HepG2 (cell line): ENCODE results near the gene PSKH1. TPM values are rescaled to one million over a fixed set of nuclear protein-coding genes. Genes with fewer than 3 reads are reported as not detected.
A peak's percentile ranks its signal among the peaks of the same experiment; 100 is the strongest.

Experiments used
- ATAC-seq: fragments of 200-7000 bp; cut with Tn5 transposase; 3 replicates; pipeline ENCODE4 v1.9.1; 2020; ENCODE audit warnings: mild to moderate bottlenecking, moderate library complexity
- BruUV-seq: library from RNA; stranded (reverse); fragments of 400-500 nt; replicated peaks from 2 replicates; lab custom pipeline; 2021; lab: Mats Ljungman, UMichigan
- CTCF ChIA-PET: fragments of 300-600 bp; formaldehyde crosslinking; extraction: SDS; loops from one replicate; lab custom pipeline; 2021; ENCODE audit warnings: low total read pairs, inconsistent platforms, low intra/inter-chr PET ratio; lab: Yijun Ruan, JAX
- POLR2A ChIA-PET: fragments of 350-600 bp; sonication (Branson Sonifier 250); formaldehyde crosslinking; loops from one replicate; lab custom pipeline; 2020; ENCODE audit warnings: antibody characterized with exemption, inconsistent platforms; lab: Yijun Ruan, JAX
- DNase-seq: peaks from one replicate; pipeline ENCODE4 v3.0.0-alpha.2; 2015; ENCODE audit warnings: low spot score
- FAIRE-seq: peaks from 3 replicates; lab custom pipeline; 2011; peaks lifted over from hg19 to GRCh38; lab: Jason Lieb, UNC
- H2AFZ ChIP-seq: one replicate; pipeline ENCODE4 v1.6.1; 2011; ENCODE audit warnings: low read length, inconsistent platforms
- H3K27ac ChIP-seq: fragments of 300-600 bp; 3 replicates; pipeline ENCODE4 v1.8.0; 2011; ENCODE audit warnings: mixed run types, mild to moderate bottlenecking, mixed read lengths, low read length, inconsistent platforms; ENCODE audit not compliant: insufficient read depth; ENCODE audit errors: extremely low read length
- H3K27me3 ChIP-seq, 2 experiments: fragments of 200-600 bp in 1 of 2; 2 replicates in 1 of 2; 3 replicates in 1 of 2; pipeline versions ENCODE4 v1.6.0 to v1.8.0; 2011; ENCODE audit warnings: low read length in 2 of 2, mild to moderate bottlenecking in 2 of 2, moderate library complexity in 2 of 2, inconsistent platforms in 1 of 2; ENCODE audit not compliant: insufficient read depth in 2 of 2, control insufficient read depth in 1 of 2
- H3K36me3 ChIP-seq, 2 experiments: fragments of 200-600 bp in 1 of 2; replicated peaks in 1 of 2; 2 replicates in 1 of 2; 3 replicates in 1 of 2; pipeline versions ENCODE4 v1.5.1 to v1.8.0; 2011; ENCODE audit warnings: low read length in 2 of 2, inconsistent platforms in 1 of 2; ENCODE audit not compliant: insufficient read depth in 2 of 2, control insufficient read depth in 1 of 2
- H3K4me1 ChIP-seq: 2 replicates; pipeline ENCODE4 v1.5.1; 2012; ENCODE audit warnings: low read length, inconsistent platforms; ENCODE audit not compliant: insufficient read depth
- H3K4me2 ChIP-seq: 2 replicates; pipeline ENCODE4 v1.6.0; 2011; ENCODE audit warnings: low read depth, low read length, inconsistent platforms
- H3K4me3 ChIP-seq, 3 experiments: fragments of 200-600 bp in 1 of 3; sonication (generic), shearing (Covaris generic) in 1 of 3; replicated peaks in 1 of 3; 2 replicates each; pipeline ENCODE4 v1.5.1; 2011 to 2016; ENCODE audit warnings: low read length in 3 of 3, inconsistent platforms in 2 of 3, low read depth in 2 of 3, mild to moderate bottlenecking in 2 of 3, control low read depth in 1 of 3, mixed read lengths in 1 of 3; ENCODE audit not compliant: insufficient read depth in 1 of 3
- H3K79me2 ChIP-seq: one replicate; pipeline ENCODE4 v1.6.1; 2011; ENCODE audit warnings: low read length, inconsistent platforms; ENCODE audit not compliant: insufficient read depth
- H3K9ac ChIP-seq: 2 replicates; pipeline ENCODE4 v1.6.0; 2011; ENCODE audit warnings: mild to moderate bottlenecking, low read depth, low read length, inconsistent platforms; ENCODE audit not compliant: insufficient read depth
- H3K9me3 ChIP-seq: 2 replicates; pipeline ENCODE4 v1.5.1; 2012; ENCODE audit warnings: mild to moderate bottlenecking, low read length
- H4K20me1 ChIP-seq: 2 replicates; pipeline ENCODE4 v1.6.0; 2011; ENCODE audit warnings: inconsistent platforms, mild to moderate bottlenecking, low read length, moderate library complexity; ENCODE audit not compliant: insufficient read depth
- CHD2 ChIP-seq: IDR thresholded peaks from 2 replicates; pipeline ENCODE4 v1.6.1; 2011; ENCODE audit warnings: low read depth, low read length, improper control_type of control experiment
- FOXK2 ChIP-seq: fragments of 450-650 bp; IDR thresholded peaks from 2 replicates; pipeline ENCODE4 v1.6.1; 2016
- HMGA1 ChIP-seq: sonication (generic); formaldehyde crosslinking; conservative IDR thresholded peaks from 2 replicates; pipeline ENCODE4 v1.4.0; 2020; ENCODE audit warnings: missing genetic modification reagents
- KAT7 ChIP-seq: IDR thresholded peaks from 2 replicates; pipeline ENCODE4 v1.6.1; 2018; ENCODE audit warnings: borderline replicate concordance, missing compliant biosample characterization
- MBD4 ChIP-seq: IDR thresholded peaks from 2 replicates; pipeline ENCODE4 v1.6.1; 2012; ENCODE audit warnings: low read length, inconsistent platforms, borderline replicate concordance
- SALL2 ChIP-seq: sonication (generic); formaldehyde crosslinking; IDR thresholded peaks from 2 replicates; pipeline ENCODE4 v1.8.1; 2023; ENCODE audit warnings: mild to moderate bottlenecking, missing genetic modification reagents, inconsistent platforms
- SMAD9 ChIP-seq: sonication (generic); formaldehyde crosslinking; IDR thresholded peaks from 2 replicates; pipeline ENCODE4 v1.5.1; 2020; ENCODE audit warnings: mild to moderate bottlenecking, missing genetic modification reagents
- THAP11 ChIP-seq: IDR thresholded peaks from 2 replicates; pipeline ENCODE4 v1.6.1; 2016; ENCODE audit warnings: missing biosample characterization, missing genetic modification reagents
- ZNF331 ChIP-seq: sonication (generic); formaldehyde crosslinking; IDR thresholded peaks from 2 replicates; pipeline ENCODE4 v1.4.0; 2020; ENCODE audit warnings: missing genetic modification reagents
- ZNF678 ChIP-seq: sonication (generic); formaldehyde crosslinking; IDR thresholded peaks from 2 replicates; pipeline ENCODE4 v1.4.0; 2020; ENCODE audit warnings: mild to moderate bottlenecking, missing genetic modification reagents
- ZNF777 ChIP-seq: sonication (generic); formaldehyde crosslinking; IDR thresholded peaks from 2 replicates; pipeline ENCODE4 v1.4.0; 2020; ENCODE audit warnings: missing genetic modification reagents
- WGBS: methylation state at CpG from one replicate; pipeline ENCODE4 v1.1.6; 2017; ENCODE audit warnings: low lambda C conversion rate; 5-methylcytosine and 5-hydroxymethylcytosine counted together
- in situ Hi-C: cut with HindIII; loops from 2 replicates; pipeline ENCODE4 v1.10.0; 2017; ENCODE audit warnings: low pct_unique_long_range_greater_than_20kb; ENCODE audit not compliant: extremely low pct_ligation_motif_present
- intact Hi-C: fragments of 100-400 bp; cut with micrococcal nuclease; formaldehyde crosslinking; loops from one replicate; pipeline ENCODE4 v1.10.0; 2022; ENCODE audit not compliant: unreplicated experiment
- polyA plus RNA-seq, 8 experiments: library from polyadenylated mRNA; depleted of rRNA in 3 of 8; stranded (reverse) in 7 of 8; unstranded in 1 of 8; fragments of >200 nt; fragmentation: Illumina TruSeq in 4 of 8; extraction: Trizol in 4 of 8; gene quantifications; 2 replicates each; pipeline versions ENCODE4 v1.2.1 to v1.2.3, GENCODE V29; 2011 to 2016; ENCODE audit warnings: low read depth in 4 of 8, missing spikeins in 1 of 8, mixed read lengths in 1 of 8; ENCODE audit not compliant: insufficient read depth in 1 of 8
- total RNA-seq, 5 experiments: library from RNA; depleted of rRNA; stranded (reverse); fragments of >200 nt; fragmentation: Illumina TruSeq; extraction: Trizol; gene quantifications; 2 replicates each; pipeline ENCODE4 v1.2.3, GENCODE V29; 2016; ENCODE audit warnings: low read depth in 1 of 5
- TF ChIP-seq, protein P1 (sequence below): sonication (generic); formaldehyde crosslinking; IDR thresholded peaks from 2 replicates; pipeline ENCODE4 v1.5.1; 2020; ENCODE audit warnings: missing genetic modification reagents, mild to moderate bottlenecking, borderline replicate concordance
- TF ChIP-seq, protein P2 (sequence below): sonication (generic); formaldehyde crosslinking; IDR thresholded peaks from 2 replicates; pipeline ENCODE4 v1.5.1; 2020; ENCODE audit warnings: mild to moderate bottlenecking, missing genetic modification reagents
- TF ChIP-seq, protein P3 (sequence below): sonication (generic); formaldehyde crosslinking; IDR thresholded peaks from 2 replicates; pipeline ENCODE4 v1.5.0; 2020; ENCODE audit warnings: mild to moderate bottlenecking, missing genetic modification reagents, moderate library complexity
- TF ChIP-seq, protein P4 (sequence below): IDR thresholded peaks from 2 replicates; pipeline ENCODE4 v1.6.1; 2018; ENCODE audit warnings: missing genetic modification reagents, mild to moderate bottlenecking, missing compliant biosample characterization

The PSKH1 gene
- total and polyA plus RNA-seq, 2 of the 13 experiments (the other 11 are each of a cell fraction or from before 2014, with no cell fraction given), result 8.4 to 19.1 TPM

DNA sequence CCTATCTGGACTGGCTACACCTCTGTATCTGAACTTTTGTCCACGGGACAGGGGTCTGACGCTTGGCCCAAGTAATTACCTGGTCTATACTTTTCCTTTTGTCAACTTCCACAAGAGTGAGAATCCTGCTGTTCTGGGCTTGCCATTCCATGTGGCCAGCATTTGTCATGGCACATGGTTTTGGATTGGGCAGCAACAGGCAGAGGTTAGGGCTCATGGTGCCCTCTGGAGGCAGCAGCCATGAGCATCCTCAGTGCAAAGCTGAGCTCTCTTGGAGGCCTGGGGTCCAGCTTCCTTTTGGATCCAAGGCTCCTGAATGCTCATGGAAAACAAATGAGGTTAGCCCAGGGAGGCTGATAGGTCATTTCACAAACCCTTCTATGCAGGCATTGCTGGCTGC, 27.7 kb upstream of the PSKH1 start:
- H2AFZ ChIP-seq, result no peak overlapping the region
- peaks cover 48% of the 10 kb centered on the region for H3K79me2 ChIP-seq
- H3K27me3 ChIP-seq, result no peaks in the 10 kb centered on the region
- in situ Hi-C loops, result no loop called here
- H3K9ac ChIP-seq, result no peak overlapping the region
- no peak for FAIRE-seq
- intact Hi-C loops, result loop anchor here (1.0 kb wide), 3 partner anchors 22 to 193 kb away; no protein-coding TSS in a partner anchor
- peak; percentile 90 for ATAC-seq
- H3K36me3 ChIP-seq, result peaks cover 37 to 85% of the 10 kb centered on the region in 2 experiments
- ChIA-PET CTCF (interaction anchor here (0.7 to 3.7 kb wide), 7 partner anchors 22 to 344 kb away, joined by 3 to 69 read pairs (median 4); partner anchors contain the start of gene THAP11), POLR2A (interaction anchor here (0.6 to 1.0 kb wide), 6 partner anchors 18 to 59 kb away, joined by 3 to 6 read pairs (median 4); partner anchors contain the start of genes CENPT, RANBP10 and TSNAXIP1)
- no peak overlapping the region for H3K4me2 ChIP-seq
- H3K9me3 ChIP-seq, result no peaks in the 10 kb centered on the region
- H3K27ac ChIP-seq, result no peak overlapping the region
- no peak overlapping the region for H3K4me3 ChIP-seq
- no peaks in the 10 kb centered on the region for H3K4me1 ChIP-seq
- H4K20me1 ChIP-seq, result peaks cover 23% of the 10 kb centered on the region; the same call in 1 of the 2 replicates
- peak; percentile 68 for DNase-seq
- no TSS peak for BruUV-seq
- 93% methylated on average over 2 of the region's 2 CpGs for WGBS
- TF ChIP-seq THAP11 (CRISPR knock-in tag) (peak; percentile 87), CHD2 (no peak), ZNF678 (CRISPR knock-in tag) (no peak), KAT7 (CRISPR knock-in tag) (no peak), FOXK2 (0 out of 2 replicates have a peak, but pooled peaks have one; percentile 17), HMGA1 (CRISPR knock-in tag) (no peak), MBD4 (no peak), ZNF331 (CRISPR knock-in tag) (0 out of 2 replicates have a peak, but pooled peaks have one; percentile 31), SMAD9 (CRISPR knock-in tag) (peak; percentile 37; the same call in 1 of the 2 replicates), ZNF777 (CRISPR knock-in tag) (no peak), SALL2 (CRISPR knock-in tag) (no peak)
- TF ChIP-seq, protein P1, sequence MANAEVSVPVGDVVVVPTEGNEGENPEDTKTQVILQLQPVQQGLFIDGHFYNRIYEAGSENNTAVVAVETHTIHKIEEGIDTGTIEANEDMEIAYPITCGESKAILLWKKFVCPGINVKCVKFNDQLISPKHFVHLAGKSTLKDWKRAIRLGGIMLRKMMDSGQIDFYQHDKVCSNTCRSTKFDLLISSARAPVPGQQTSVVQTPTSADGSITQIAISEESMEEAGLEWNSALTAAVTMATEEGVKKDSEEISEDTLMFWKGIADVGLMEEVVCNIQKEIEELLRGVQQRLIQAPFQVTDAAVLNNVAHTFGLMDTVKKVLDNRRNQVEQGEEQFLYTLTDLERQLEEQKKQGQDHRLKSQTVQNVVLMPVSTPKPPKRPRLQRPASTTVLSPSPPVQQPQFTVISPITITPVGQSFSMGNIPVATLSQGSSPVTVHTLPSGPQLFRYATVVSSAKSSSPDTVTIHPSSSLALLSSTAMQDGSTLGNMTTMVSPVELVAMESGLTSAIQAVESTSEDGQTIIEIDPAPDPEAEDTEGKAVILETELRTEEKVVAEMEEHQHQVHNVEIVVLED, result peak; percentile 23; the same call in 1 of the 2 replicates
- TF ChIP-seq, protein P2, sequence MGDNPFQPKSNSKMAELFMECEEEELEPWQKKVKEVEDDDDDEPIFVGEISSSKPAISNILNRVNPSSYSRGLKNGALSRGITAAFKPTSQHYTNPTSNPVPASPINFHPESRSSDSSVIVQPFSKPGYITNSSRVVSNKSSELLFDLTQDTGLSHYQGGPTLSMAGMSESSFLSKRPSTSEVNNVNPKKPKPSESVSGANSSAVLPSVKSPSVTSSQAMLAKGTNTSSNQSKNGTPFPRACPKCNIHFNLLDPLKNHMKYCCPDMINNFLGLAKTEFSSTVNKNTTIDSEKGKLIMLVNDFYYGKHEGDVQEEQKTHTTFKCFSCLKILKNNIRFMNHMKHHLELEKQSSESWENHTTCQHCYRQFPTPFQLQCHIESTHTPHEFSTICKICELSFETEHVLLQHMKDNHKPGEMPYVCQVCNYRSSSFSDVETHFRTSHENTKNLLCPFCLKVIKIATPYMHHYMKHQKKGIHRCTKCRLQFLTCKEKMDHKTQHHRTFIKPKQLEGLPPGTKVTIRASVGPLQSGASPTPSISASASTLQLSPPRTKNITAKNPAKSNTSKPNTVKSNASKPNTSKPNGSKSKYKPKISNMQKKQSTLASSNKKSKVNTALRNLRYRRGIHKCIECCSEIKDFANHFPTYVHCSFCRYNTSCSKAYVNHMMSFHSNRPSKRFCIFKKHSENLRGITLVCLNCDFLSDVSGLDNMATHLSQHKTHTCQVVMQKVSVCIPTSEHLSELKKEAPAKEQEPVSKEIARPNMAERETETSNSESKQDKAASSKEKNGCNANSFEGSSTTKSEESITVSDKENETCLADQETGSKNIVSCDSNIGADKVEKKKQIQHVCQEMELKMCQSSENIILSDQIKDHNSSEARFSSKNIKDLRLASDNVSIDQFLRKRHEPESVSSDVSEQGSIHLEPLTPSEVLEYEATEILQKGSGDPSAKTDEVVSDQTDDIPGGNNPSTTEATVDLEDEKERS (CRISPR knock-in tag), result no peak
- TF ChIP-seq, protein P3, sequence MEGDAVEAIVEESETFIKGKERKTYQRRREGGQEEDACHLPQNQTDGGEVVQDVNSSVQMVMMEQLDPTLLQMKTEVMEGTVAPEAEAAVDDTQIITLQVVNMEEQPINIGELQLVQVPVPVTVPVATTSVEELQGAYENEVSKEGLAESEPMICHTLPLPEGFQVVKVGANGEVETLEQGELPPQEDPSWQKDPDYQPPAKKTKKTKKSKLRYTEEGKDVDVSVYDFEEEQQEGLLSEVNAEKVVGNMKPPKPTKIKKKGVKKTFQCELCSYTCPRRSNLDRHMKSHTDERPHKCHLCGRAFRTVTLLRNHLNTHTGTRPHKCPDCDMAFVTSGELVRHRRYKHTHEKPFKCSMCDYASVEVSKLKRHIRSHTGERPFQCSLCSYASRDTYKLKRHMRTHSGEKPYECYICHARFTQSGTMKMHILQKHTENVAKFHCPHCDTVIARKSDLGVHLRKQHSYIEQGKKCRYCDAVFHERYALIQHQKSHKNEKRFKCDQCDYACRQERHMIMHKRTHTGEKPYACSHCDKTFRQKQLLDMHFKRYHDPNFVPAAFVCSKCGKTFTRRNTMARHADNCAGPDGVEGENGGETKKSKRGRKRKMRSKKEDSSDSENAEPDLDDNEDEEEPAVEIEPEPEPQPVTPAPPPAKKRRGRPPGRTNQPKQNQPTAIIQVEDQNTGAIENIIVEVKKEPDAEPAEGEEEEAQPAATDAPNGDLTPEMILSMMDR (CRISPR knock-in tag), result peak; percentile 84
- TF ChIP-seq, protein P4, sequence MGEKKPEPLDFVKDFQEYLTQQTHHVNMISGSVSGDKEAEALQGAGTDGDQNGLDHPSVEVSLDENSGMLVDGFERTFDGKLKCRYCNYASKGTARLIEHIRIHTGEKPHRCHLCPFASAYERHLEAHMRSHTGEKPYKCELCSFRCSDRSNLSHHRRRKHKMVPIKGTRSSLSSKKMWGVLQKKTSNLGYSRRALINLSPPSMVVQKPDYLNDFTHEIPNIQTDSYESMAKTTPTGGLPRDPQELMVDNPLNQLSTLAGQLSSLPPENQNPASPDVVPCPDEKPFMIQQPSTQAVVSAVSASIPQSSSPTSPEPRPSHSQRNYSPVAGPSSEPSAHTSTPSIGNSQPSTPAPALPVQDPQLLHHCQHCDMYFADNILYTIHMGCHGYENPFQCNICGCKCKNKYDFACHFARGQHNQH (CRISPR knock-in tag), result peak; percentile 25; the same call in 1 of the 2 replicates
